ENCODE data around the gene SRMS. TPM values are rescaled to one million over a fixed set of nuclear protein-coding genes. Genes with fewer than 3 reads are reported as not detected.

The SRMS gene
- total RNA-seq, 1 experiment from 2014 or later = not detected

DNA sequence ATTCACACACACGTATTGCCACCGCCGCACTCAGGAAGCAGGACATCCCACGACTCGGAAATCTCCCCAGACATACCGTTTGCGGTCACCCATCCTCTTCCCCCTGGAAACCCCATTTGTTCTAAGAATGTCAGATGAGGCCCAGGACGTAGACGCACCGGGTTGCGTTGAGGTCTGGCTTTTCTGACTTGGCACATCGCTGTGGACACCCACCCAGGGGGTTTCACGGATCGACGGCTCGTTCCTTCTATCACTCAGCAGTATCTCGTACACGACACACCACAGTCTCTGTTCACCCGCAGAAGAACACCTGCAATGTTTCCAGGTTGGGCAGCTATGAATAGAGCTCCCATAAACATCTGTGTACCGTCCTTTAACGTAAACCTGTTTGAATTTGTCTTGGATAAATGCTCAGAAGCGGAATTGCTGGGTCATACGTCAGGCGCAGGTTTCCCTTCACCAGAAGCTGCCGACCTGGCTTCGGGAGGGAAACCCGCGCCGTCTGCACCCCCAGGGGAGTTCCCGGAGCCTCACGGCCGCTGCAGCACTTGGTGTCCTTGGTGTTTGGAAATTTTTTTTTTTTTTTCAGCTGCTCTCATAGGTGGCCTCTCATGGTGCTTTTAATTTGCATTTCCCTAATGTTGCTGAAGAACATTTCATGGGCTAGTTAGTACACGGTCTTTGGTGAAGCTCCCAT is 39.3 kb downstream of the SRMS start:
- no peak for DNase-seq (ENCODE audit: extremely low read depth, low read depth)

DNA sequence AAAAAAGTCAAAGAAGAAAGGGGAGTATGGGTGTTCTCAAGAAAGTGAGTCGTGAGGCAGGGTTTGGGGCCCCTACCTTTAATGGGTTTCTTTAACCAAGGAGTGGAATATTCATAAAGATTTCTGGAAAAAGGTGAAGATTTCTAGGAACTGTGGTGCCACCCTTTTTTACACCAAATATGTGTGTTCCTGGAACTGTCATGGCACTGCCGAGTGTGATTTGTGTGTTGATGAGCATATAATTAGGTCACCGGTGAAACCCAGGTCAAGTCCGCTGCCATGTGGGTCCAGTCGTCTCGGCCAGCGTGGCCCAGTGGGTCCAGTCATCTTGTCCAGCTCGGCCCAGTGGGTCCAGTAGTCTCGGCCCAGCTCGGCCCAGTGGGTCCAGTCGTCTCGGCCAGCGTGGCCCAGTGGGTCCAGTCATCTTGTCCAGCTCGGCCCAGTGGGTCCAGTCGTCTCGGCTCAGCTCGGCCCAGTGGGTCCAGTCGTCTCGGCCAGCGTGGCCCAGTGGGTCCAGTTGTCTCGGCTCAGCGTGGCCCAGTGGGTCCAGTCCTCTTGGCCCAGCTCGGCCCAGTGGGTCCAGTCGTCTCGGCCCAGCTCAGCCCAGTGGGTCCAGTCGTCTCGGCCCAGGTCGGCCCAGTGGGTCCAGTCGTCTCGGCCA is 40.3 kb downstream of the SRMS start:
- no peak for DNase-seq (ENCODE audit: extremely low read depth, low read depth)

DNA sequence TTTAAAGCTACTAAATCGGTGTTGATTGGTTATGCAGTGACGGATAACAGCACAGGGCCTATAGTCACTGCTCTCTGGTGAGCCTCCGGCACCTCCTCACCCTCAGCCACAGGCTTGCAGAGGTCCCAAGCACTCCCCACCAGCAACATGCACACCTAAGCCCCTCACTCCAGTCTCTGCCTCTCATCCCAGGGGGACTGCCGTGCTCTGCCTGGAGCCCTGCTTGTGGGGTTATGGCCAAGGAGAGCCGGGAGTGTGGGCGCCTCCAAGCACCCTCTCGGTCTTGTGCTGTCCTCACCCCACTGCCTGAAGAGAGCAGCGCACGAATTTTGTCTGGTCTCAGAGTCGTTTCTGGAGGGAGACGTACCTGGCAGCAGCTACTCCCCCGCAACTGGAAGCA is 41.8 kb downstream of the SRMS start:
- no peak for DNase-seq (ENCODE audit: extremely low read depth, low read depth)

DNA sequence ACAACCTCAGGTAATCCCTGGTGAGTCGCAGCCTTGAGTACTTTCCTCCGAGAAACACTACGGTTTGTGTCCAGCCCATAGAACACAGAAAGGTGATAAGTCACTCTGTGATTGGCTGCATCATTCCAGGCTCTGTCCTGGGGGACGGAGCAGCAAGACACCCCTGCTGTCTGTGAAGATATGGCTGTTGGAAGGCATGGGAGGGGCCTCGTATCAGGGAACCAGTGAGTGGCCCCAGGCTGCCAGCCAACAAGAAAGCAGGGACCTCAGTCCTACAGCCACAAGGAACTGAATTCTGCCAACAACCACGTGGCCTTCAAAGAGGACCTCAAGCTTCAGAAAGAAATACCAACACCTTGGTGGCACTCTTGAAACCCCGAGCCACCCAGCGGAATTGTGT is 42.3 kb downstream of the SRMS start:
- no peak for DNase-seq (ENCODE audit: extremely low read depth, low read depth)

DNA sequence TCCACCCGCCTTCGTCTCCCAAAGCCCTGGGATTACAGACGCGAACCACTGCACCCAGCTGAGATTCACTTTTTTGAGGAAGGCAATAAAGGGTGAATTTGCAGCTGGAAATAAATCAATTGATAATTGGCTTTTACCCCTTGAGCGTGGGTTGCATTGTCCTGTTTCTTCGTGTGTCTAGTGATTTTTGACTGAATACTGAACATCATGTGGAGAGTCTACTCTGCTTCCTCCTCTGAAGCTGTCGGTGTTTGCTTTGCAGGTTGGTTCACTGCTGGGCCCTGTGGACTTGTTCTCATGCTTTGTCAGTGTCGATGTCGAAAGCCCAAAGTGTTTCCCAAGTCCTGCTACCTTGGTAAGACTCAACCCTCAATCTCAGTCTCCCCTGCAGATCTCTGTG is 42.9 kb downstream of the SRMS start:
- no peak for DNase-seq (ENCODE audit: extremely low read depth, low read depth)

DNA sequence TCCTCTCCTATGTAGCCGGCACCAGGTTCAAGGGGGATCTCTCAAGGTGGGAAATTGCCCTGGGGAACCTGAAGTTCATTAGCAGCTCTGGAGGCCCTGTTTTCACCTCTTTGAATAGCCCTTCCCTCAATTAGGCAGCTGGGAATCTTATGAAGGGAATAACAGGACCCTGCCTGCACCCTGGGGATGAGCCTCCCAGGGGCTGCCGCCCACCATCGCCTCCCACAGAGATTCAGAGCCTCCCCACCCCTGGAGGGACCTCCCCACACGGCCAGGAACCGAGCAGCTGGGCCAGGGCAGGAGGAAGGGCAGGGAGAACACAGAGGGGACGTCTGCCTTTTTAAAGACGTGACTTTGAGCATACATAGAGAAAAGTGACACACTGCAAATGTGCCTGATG is 44.0 kb downstream of the SRMS start:
- DNase-seq (ENCODE audit: extremely low read depth, low read depth) = no peak

DNA sequence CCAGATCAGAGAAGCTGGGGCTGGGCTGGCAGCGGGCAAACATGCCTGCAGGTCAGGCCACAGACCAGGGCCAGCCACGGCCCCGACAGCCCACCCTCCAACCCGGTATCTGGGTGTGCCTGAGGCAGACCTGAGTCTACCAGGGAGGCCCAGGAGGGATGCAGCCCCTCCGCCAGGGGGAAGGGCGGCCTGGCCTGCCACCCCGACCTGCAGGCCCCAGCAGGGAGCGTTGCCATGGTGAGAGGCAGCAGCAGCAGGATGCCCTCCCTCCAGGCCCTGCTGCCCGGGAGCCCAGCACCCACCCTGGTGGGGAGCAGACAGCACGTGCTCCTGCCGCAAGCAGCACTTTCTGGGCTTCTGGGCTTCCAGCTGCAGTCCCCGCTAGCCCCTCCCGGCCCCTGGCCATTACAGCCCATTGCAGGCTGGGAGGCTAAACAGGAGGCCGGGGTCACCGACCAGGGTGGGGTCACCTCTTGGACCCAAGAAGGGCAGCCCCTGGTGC is 44.8 kb downstream of the SRMS start:
- no peak for DNase-seq (ENCODE audit: extremely low read depth, low read depth)

DNA sequence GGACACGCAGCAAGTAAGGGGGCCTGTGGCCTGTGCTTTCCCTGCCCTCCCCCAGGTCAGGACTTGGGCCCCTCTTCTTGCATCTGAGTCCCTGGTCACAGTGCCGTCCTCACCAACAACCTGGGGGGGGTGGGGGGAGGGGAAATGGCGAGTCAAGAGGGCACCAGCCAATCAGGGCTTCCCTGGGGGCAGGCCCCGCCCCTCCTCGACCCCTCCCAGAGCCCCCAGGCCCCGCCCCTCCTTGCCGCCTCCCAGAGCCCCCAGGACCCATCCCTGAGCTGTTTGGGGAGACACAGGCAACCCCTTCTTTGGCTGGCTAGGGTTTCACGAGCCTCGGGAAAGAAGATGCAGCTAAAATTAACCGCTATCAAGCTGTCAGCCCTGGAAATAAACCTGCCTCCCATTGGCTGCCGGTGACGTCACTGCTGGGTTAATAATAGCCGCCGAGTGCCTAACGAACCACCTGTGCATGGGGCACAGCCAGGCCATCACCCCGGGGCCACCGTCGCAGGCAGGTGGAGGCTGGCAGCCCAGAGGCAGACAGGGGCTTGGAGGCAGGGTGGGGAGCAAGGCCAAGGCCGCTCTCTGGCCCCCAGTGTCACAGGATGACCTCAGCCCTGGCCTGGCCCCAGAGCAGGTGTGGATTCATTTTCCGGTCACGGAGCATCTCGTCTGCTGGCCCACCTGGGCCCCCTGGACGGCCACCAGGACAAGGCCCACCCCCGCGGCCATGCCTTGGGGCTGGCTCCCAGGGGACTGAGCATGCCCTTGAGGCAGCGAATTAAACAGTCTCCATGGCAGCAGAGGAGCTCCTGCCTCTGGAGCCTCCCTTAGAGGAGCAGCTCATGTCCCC is 45.5 kb downstream of the SRMS start:
- no peak for DNase-seq (ENCODE audit: extremely low read depth, low read depth)

DNA sequence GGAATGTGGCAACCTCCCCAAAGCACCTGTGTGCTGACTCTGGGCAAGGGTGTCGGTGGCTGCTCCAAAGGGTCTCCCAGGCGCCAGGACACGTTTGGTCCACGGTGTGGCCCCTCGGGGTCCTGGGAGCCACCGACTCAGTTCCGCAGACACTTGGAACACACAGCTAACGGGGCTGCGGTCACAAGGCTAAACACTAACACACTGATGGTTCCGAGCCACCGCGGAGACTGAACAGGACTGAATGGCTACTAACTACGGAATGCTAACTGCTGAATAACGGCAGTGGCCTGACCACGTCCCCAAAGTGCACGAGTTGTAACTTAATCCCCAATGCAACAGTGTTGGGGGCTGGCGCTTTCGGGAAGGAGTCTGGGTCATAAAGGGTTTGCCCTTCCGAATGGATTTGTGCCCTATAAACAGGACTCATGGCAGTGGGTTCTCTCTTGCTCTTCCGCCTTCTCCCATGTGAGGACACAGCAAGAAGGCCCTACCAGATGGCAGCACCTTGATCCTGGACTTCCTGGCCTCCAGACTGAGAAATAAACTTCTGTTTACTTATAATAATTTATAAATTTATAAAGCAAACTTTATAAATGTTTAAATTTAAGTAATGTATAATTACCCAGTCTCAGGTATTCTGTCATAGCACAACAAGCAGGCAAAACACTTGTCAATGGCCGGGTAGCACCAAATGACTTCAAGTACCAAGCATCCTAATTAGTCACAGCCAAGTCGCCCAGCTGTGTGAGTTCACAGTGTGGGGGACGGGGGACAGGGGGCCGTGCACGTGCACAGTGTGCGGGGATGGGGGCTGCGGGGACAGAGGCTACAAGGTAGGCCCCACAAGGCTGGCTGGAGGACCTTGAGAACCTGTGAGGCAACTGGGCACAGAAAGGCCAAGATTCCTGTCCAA is 46.4 kb downstream of the SRMS start:
- DNase-seq (ENCODE audit: extremely low read depth, low read depth) = no peak

DNA sequence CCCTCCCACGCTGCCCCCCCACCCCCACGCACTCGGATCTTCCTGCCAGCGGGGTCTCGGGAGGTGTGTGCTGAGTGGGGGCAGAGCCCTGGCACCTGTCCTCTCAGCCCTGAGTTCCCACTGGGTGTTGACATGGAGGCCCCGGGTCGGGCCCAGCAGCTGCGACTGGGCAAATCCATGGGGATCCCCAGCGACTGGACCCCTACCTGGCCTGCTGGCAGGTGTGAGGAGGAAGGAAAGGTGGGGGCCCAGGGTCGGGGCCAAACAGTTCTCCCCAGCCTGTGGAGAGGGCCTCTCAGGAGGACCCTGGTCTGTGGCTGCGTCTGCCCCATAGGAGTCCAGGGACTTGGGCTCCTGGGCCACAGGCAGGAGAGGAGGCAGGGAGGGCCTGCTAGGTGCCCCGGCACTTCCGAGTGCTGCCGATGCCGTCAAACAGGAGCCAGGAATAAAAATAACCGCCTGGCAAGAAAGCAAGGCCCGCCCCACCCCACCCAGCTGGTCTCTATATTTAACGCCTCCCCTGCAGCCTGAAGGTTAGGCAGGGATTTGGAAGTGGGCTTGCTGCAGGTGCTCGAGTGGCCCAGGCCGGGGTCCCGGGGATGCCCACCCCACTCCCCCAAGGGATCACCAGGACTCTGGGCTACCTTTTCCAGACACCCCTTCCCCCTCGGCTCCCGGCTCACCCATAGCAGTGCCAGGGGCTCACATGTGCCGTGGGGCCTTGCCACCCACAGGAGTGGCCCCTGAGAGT is 47.2 kb downstream of the SRMS start:
- no peak for DNase-seq (ENCODE audit: extremely low read depth, low read depth)

DNA sequence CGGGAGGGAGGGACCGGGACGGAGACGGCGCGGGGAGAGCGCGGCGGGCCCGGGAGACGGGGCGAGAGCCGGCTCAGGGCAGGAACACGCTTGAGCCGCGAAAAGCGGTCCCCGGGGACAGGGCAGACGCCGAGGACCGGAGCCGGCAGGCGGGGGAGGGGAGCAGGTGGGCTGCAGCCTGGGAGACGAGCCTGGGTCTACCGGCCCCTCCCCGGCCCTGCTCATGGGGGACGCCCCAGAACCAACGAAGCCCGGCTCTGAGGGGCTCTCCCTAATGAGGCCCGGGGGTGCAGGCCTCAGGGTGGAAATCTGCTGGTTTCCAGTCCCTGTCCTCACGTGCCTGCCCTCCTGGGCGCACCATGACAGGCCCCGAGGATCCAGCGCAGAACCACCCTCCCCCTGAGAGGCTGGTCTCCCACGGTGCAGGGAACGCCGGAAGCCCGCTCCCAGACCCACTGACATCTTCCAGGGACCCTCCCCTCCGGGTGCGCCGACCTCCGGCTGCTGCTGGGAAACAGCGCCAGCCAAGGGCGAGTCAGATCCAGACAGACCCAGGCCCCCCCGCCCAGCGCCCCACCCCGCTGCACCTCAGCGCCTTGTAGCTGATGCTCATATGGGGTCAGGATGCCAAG is 48.1 kb downstream of the SRMS start:
- DNase-seq (ENCODE audit: extremely low read depth, low read depth) = no peak

DNA sequence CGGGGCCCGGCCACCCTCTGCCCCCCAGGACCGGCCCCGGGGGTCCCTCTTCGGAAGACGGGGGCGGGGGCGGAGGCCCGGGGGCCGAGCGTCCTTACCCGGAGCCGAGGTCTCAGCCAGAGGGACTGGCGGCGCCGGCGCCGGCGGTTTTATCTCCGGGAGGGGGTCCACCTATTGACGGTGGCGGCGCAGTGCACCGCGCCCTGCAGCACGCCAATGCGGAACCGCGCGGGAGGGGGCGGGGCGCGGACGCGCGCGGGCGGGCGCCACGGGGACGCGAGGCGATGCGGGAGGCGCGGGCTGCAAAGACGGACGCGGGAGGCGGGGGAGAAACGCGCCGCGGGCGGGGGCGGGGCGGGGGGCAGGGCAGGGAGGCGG is 48.6 kb downstream of the SRMS start, which contains the start of gene EEF1A2:
Gene EEF1A2 (minus strand): TSS at position 124 of the 378 bp plus-strand sequence. CDS start 1,320 bp downstream, outside the sequence.
- peak; percentile 21 for DNase-seq (ENCODE audit: extremely low read depth, low read depth)

DNA sequence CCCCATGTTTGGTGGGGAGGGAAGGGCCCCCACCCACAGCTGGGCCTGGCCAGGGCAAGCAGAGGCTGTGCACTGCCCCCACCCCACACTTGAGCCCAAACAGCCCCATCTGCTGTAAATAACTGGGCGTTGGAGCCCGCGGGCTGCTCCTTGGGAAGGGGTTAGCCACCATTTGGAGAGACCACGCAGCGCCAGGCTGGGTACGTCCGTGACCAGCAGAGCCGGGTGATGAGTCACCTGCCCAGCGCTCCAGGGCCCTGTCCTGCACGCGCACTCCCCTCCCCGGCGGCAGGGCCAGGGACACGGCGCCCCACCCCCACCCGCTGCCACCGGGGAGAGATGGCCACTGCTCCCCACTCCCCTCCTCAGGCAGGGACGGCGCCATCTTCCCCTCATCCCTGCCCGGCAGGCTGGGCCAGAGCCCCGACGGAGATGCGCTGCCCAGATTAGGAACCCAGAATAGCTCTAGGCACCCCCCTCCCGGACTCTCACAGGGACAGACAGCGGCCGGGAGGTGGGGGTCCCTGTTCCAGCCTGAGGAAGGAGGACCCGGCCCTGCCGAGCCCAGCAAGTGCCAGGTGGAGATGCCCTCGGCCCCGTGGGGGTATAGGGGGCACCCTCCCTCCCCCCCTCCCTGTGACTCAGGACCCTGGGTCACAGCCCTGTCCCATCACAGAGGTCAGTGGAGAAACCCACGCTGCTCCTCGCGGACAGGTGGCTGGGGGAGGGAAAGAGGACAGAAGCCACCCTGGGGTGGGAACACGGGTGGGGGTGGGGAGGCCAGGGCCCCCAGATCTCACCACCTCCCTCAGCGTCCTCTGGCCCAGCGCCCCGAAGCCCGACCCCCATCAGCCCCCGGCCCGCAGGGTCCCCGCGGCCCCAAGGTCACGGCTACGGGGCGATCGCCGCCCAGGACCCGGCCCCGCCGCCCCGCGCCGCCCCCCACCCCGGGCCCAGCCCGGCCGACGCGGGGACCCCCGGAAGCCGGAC is 49.3 kb downstream of the SRMS start:
- peak; percentile 55 for DNase-seq (ENCODE audit: extremely low read depth, low read depth)

DNA sequence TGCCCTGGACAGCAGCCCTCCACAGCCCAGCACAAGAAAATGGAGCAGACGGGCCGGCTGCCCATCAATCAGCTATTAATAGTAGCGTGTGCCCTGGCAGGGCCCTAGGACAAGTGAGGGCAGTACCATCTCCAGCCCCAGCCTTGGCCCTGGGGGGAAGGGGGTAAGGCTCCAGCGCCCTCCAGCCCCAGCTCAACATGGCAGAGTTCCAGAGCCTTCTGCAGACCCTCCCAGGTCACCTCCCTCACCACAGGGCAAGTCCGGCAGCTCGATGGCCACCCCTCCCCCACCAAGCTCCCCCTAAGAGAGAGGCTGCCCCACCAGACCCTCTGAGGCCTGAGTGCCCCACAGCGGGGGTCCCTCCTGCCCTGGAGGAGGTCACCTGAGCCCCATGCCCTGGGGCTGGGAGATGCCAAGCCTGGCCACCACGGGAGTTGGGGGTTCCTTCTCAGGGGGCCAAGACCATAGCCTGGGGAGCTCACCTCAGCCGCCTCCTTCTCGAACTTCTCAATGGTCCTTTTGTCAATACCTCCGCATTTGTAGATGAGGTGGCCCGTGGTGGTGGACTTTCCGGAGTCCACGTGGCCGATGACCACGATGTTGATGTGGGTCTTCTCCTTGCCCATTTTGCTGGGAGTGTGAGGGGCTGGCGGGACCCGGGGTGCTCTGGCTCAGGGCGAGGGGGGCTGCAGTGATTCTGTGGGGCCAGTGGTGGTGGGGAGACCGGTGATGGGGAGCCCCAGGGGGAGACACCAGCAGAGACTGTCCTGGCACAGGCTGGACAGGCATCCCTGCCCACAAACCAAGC is 50.2 kb downstream of the SRMS start:
- DNase-seq (ENCODE audit: extremely low read depth, low read depth) = no peak

DNA sequence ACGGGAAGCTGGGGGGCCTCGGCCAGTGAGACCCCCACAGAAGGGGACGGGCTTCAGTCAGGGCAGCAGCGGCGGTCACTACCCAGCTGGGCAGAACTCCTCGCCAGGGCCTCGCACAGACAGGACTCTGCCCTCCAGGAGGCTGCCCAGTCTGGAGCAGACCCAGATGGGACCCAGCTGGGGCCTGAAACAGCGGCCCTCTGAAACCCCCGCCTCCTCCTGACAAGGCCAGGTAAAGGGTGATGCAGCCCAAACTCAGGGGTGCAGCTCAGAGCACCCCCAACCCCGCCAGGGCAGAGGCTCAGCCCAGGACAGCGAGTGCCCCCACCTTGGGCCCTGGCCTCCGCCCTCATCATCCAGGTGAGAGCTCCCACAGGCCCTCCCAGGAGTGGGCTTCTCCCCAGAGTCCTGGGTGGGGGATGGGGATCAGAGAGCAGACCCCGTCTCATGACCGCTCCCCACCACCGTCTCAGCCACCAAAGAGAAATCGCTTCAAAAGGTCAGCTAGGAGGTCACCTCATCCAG is 50.9 kb downstream of the SRMS start:
- no peak for DNase-seq (ENCODE audit: extremely low read depth, low read depth)

DNA sequence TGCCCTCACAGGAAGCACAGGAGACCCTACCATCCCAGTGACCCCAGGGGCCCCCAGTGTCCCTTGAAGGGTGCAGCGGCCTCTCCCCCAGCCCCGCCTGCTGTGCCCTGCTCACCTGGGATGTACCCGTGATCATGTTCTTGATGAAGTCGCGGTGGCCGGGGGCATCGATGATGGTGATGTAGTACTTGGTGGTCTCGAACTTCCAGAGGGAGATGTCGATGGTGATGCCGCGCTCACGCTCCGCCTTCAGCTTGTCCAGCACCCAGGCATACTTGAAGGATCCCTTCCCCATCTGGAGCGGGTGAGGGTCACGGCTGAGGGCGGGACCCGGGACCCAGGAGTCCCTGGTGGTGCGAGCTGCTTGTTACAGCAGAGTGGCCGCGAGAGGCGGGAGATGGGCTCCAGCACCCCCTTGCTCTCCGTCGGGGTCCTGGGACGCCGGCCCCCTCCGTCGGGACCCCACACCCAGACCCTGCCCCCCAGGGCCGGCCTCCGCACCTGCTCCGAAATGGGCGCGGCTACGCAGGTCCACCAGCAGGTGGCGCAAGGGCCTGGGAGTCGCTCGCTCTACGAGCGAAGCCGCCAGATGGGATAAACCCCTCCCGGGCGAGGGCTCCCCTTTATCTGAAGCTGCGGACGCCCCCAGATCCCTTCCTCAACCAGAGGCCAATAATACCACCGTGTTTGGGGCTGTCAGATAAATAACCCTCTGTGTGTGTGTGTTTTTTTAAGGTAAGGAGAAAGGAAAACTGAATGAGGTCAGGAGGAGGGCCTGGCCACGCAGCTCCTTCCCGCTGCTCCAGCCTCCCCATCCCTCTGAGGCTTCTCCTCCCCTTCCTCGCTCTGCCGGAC is 51.6 kb downstream of the SRMS start:
- peak; percentile 61 for DNase-seq (ENCODE audit: extremely low read depth, low read depth)

Measured in NCI-H460 (cell line).